ENCODE results near the gene MYCL.

Gene MYCL

GRCh38 chr1:39940980-39941871, 39.5 kb upstream of the MYCL start:
- no peak for TF ChIP-seq CTCF (IDR thresholded peaks at IDR 0.05)
- H3K4me3 ChIP-seq: no peak overlapping the region
- no peak for DNase-seq (ENCODE audit: low spot score)
- H3K27ac ChIP-seq: no peak overlapping the region

- DNase-seq (ENCODE audit: low spot score): no peak
Observed at GRCh38 chr1:39940253-39940652, 38.5 kb upstream of the MYCL start.

GRCh38 chr1:39938856-39939255, 37.1 kb upstream of the MYCL start:
- TF ChIP-seq CTCF (IDR thresholded peaks at IDR 0.05): no peak
- DNase-seq (ENCODE audit: low spot score): no peak
- H3K27ac ChIP-seq: no peak overlapping the region
- no peak overlapping the region for H3K4me3 ChIP-seq

More at GRCh38 chr1:39940253-39940652, 38.5 kb upstream of the MYCL start:
- no peak for TF ChIP-seq CTCF (IDR thresholded peaks at IDR 0.05)
- H3K4me3 ChIP-seq: no peak overlapping the region
- H3K27ac ChIP-seq: no peak overlapping the region

- peak overlapping the region; percentile 48 for H3K4me3 ChIP-seq
- no peak for TF ChIP-seq CTCF (IDR thresholded peaks at IDR 0.05)
- DNase-seq (ENCODE audit: low spot score): no peak
- H3K27ac ChIP-seq: peak overlapping the region in 1 of 2 donors; percentile 71
Observed at GRCh38 chr1:39936724-39937491, 35.2 kb upstream of the MYCL start.

- peak overlapping the region in 1 of 2 donors; percentile 49 for H3K27ac ChIP-seq
- DNase-seq (ENCODE audit: low spot score): peak; percentile 85
- no peak overlapping the region for H3K4me3 ChIP-seq
- TF ChIP-seq CTCF (IDR thresholded peaks at IDR 0.05): no peak
Observed at GRCh38 chr1:39933956-39934941, 32.5 kb upstream of the MYCL start.

- DNase-seq (ENCODE audit: low spot score): no peak
- H3K27ac ChIP-seq: no peak overlapping the region
- H3K4me3 ChIP-seq: no peak overlapping the region
- no peak for TF ChIP-seq CTCF (IDR thresholded peaks at IDR 0.05)
Observed at GRCh38 chr1:39928809-39929587, 27.3 kb upstream of the MYCL start.
